GM19240 (cell line): Measurements from ENCODE around the gene VWC2L.

Experiments used
- DNase-seq: peaks from one replicate; pipeline ENCODE4 v3.0.0; 2011; ENCODE audit warnings: low spot score; ENCODE audit not compliant: insufficient read length

VWC2L gene

DNA sequence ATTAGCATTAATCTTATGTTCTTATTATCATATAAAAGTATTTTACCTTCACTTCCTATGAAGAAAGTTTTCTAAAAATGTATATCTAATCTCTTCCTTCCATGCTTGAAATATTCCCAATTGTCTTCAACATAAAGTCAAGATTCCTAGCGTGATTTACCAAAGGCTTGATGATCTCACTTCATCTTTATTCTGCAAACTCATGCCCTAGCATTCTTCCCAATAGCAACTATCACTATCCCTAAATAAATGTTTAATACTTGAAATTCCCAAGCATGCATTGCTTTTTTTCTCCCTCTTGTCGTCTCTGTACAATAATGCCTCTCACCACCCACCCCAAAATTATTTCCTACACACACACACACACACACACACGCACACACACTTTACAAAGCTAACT, 125.8 kb downstream of the VWC2L start:
- no peak for DNase-seq

DNA sequence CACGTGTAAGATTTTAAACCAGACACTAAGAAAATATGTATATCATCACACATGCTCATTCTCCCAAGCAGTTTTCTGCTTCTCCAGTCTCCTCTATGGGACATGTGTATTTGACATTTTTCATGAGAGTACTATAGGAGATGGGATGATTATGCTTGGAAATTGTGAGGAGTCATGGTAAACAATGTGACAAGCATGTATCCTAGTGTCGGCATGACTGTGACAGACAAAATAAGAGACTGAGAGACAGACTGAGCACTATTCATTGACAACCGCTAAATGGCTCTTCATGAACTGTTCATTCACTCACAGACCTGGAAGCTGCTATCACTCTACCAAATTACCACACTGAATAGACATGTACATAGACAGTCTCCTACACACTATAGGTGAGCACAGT, 127.1 kb downstream of the VWC2L start:
- no peak for DNase-seq

DNA sequence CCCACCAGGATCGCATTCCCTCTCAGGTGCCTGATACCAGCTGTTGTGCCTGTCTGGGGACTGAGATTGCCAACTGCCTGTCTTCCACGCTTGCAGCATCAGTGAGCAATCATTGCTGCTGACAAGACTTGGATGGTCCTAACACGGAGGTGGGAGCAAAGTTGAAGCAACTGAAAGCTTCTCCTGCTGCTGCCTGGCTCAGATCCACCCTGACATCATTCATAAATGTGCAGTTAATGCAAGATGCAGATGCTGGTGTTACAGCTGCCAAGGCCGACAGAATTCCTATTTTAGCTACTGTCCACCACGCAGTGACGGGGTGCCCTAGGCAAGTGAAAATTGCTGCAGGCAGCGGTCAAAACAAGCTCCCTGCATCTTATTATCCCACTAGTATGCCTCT, 131.4 kb downstream of the VWC2L start:
- DNase-seq, result no peak

DNA sequence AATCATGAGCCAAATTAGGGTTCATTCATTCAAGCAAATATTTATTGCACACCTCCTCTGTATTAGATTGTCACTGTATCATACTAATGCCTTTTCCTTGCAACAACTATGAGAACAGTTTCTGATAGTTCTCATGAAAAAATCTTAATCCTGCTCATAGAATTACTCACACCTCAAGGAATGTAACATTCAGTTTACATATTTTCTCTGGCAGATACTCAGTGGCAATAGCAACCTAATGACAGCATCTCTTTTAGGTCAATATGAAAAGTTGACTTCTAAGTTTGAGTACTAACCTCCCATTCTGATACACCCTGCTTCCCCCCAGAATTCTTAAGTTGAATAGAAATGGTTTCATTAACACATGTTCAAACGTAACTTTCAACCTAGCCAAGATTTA, 132.0 kb downstream of the VWC2L start:
- no peak for DNase-seq

DNA sequence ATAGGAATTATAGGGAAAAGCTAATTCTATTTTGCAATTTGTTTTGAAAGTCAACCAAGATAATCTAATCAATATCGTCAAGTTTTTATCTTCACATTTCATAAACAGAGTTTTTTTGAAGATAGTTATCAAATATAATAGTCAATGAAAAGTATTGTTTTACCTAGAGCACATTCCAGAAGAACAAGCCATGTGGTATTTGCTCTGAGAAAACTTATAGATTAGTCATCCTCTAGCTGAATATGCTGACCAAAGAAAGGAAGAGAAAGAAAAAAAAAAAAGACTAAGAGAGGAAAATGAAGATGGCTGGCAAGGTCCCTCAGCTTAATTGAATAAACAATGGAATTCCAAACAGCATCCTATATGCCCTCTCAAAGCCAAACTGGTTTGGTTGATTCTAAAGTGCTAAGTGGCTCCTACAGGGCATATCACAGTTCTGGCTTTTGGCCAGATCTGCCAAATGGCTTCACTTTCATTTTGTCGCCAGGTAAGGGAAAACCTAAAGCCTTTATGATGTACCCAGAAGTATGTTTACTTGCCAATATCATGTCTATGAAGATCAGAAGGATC, 132.6 kb downstream of the VWC2L start:
- no peak for DNase-seq

DNA sequence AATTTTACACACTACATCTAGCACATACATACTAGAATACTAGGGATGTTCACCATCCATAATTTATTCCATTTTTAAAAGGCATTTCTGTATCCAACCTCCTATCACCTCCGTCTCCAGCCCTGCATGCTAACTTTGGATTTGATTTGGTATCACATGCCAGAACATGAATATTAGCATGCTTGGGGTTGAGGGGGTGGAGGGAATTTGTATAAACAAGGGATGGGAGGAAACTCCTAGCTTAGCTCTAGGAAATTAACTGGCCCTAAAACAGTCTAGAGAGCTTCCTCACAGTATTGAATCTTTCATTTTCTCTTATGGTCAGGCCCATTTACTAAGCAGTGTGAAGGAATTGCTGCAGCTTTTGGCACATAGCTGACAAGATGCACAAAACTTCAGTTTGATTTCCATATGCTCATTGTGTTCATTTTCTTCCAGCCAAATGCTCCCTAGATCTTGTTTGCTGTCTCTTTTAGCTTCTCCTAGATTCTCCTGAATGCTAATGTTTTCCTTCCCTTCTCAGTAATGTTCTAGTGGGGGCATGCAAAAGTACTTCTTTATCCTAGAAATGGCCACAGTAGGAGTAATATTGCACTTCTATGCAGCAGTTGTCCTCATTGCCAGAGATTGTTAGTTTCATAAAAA, 135.2 kb downstream of the VWC2L start:
- DNase-seq, result no peak

DNA sequence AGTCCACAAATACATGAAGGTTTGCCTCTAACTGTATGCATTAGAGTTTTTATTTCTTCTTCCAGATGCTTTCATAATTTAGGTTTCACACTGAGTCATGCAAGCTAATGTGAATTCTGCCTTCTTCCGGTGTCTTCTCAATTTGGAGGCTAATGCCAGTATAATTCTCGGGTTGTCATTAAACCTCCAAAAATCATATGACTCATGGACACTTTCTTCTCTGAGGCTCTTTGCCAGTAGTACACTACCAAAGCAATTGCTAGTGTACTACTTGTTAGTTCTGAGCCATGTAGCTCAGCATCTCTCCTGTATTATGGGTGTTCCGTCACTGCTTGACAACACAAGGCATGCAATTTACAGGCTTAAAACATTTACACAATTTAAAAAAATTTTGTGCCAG, 137.1 kb downstream of the VWC2L start:
- DNase-seq, result no peak

DNA sequence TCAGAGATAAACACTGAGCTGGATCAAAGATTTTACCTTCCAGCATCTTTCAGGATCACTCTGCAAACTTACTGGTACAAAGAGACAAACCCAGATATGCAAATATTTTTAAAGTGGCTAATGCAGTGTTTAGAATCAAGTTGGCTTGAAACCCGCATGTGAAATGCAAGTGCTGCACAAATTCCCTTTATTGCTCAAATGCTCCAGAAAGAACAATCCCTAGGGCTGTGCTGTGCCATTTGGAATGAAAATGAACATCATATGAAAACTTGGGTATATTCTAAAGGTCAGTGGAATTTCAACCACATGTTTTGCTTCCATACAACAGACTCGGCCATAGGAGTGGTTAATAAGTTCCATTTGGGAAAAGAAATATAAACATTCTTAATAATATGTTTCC, 139.1 kb downstream of the VWC2L start:
- no peak for DNase-seq

DNA sequence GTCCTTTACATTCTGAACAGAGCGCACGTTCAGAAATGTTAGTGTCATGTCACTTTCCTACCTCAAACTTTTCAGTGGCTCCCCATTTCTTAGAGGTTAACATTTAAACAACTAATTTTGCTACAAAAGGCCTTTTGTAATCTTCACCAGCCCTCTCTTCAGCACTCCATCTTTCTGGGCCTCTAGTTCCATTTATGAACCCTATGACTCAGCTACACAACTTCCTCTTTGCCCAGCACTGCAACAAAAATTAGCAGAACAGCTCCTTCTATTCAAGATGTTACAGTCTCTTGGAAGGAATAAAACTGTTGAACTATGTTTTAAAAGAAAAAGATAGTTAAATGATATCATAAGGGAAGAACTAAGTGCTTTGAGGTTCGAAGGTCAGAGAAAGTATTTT, 139.9 kb downstream of the VWC2L start:
- no peak for DNase-seq

DNA sequence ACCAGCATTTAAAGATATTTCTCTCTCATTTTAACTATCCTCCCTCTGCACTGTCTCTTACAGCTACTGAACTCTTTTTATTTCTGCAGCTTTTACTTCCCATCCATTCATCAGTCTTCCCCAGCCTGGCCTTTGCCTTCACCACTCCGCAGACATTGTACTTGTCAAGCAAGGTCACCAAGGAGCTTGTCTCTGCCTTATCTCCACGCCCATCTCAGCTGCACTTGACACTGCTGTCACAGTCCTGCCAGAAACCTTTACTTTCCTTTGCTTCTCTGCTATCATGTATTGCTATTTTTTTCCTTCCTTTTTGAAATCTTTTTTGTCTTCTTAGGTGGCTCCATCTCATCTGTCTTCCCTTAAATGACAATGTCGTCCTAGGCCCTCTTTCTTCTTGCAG, 147.0 kb downstream of the VWC2L start:
- no peak for DNase-seq

DNA sequence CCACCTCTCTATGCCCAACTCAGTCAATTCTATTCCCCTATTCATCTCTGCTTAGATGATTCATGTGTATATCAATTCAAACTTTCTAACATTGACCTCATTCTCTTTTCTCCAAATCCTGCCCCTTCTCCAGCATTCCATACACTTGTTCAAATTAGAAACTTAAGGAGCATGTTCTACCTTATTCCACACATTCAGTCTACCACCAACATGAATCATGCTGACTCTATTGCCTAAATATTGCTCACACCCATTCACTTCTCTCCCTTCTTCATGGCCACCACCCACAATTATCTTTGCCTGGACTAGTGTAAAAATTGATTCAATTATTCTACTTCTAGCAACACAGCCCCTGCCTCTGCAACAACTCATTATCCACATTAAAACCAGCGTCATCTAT, 147.5 kb downstream of the VWC2L start:
- DNase-seq, result no peak

DNA sequence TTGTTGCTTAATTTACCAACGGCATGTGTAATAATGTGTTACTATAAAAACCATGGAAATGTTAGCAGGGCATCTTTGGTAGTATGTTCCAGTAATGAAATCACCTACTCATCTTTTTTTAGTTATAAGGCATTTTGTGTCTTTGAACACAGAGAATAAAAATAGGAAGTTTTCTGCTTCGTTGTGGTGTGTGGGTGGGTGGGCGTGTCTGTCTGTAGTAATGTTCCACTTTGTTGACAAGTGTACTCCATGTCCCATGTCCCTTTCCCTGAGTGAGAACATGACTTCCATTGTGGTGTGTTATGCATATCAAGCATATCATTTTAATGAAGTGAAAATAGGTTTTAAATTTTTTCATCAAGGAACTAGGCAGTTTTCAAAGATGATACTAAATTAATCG, 149.3 kb downstream of the VWC2L start:
- DNase-seq, result no peak

DNA sequence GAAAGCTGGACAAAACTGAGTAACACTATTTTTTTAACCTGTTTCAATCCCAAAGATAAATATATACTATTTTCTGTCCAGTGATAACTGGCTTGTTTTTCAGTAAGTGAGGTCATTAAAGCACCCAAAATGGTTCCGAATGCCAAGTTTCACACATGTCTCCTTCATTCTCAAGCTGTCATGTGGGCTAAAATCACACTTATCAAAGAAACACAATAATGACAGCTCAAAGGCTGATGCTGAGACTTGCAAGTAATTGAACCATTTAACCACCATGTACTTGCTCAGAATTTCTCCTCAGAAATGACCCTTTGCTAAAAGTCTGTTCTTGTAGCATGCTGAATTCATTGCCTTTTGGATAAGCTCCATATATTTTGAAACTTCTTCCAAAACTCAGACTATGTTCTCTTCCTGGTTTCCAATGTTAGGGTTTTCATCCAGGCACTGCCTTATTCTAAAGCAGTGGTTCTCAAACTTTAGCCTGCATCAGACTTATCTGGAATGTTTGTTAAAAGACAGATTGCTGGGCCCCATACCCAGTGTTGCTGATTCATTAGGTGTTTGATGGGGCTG, 149.8 kb downstream of the VWC2L start:
- DNase-seq, result no peak

DNA sequence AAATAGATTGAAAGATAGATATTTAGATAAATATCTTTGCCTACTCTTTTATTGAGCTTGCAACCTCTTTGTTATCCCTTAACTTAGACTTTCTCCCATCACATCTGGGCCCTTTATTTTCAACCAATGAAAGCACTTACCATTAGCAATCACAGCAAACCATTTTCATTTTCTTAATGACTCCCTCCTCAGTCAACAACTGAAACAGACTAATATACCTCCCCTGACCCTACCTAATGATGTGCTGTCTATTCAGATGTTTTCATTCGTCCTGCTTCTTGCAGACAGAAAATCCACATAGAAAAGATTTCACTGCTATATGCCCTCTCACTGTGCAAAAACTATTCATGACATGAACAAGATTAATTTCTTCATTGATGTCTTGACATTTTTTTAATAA, 154.4 kb downstream of the VWC2L start:
- no peak for DNase-seq

DNA sequence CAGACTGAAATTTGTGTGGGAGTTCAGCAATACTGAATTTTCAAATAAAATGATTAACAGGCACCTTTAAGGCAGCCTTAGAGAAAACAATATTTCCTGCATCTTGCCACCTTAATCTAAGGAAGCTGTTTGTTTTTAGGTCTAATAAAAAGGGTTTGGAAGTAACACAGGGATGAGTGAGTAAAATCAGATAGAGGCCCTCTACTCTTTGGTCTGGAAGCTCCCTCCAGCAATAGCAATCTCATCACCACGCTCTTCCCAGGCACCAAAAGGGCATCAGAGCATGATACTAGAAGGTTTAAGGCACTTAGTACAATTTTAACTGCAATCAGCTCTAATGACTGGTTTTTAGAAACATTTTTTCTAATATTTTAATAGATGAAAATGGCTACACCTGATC, 155.6 kb downstream of the VWC2L start:
- no peak for DNase-seq

DNA sequence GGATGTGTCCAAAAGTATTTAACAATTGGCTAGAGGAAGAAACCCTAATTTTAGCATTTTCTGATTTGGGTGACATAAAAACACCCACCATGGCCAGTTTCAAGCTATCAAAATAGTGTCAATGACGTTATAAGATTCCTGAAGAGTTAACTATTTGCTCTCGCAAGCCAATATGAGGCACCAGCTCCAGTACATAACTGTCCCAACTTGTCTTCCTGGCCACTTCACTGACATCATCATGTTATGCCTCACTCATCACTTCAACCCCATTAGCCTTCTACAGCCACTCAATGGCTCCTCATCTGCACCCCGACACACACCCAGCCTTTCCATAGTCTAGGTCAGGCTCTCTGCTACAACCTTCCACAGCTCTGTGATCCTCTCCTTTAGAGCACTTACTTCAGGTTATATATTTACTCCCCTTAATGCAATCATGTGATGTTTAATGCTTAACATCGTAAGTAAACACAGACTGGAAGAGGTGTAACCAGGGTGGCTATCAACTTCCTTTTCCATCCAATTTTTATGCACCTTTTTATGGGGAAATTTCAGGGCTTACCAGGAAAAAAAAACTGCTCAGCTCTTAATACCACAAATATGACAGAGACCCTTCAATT, 158.7 kb downstream of the VWC2L start:
- no peak for DNase-seq

DNA sequence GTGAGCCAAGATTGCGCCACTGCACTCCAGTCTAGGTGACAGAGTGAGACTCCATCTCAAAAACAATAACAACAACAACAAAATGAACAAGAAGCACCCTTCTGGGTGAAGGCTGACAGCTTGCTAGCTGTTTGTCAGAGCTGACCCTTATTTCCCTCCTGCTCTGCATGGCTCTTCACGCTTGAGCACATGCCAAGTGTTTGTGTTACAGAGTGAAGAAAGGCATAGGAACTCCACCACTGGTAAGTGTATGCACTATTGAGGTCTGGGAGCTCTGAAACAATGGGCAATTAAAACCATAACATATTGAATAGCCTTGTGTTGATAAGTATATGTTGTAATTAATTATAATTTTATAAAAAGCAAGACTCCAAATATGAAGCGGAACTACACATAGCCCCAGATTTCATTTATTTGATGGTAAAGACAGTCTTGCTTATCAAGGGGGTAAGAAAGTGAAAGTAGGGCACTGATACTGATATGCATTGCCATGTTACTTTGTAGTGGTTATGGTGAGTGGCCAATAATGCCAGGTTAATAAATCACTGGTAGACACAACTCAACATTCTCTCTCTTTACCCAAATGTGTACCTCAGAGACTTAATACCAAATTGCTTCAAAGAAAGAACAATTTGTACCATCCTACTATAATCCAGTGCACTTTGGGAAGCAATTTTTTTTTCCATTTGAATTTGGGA, 163.4 kb downstream of the VWC2L start:
- no peak for DNase-seq

DNA sequence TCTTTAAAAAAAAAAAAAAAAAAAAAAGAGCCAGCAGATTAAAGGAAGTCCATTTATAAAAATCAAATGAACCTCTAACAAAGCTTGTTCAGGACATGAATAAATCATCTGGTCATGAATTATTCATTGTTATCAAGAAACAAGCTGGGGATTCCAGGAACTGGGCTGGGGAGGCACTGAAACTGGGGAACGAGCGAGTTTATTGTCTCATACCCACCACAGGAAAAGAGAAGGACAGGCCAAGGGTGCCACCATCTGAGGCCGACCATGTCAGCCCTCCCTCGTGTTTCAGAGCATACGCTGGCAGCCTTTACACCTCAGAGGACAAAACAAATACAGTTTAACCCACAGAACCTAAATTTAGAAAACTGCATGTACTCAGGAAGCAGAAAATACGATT, 164.2 kb downstream of the VWC2L start:
- no peak for DNase-seq

DNA sequence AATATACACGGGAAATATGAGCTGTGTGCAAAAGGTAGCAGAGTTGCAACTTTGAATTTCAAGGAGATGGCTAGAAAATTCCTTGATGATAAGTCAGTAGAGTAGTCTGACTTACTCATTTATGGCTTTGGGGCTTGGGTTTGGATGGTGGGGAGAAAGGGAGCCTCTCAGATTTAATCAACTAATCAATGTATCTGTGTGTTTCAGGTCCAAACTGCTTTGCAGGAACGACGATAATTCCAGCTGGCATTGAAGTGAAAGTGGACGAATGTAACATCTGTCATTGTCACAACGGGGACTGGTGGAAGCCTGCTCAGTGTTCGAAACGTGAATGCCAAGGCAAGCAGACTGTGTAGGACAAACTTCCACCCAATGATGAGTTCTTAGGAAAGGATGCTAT, 164.6 kb downstream of the VWC2L start:
- DNase-seq, result no peak

DNA sequence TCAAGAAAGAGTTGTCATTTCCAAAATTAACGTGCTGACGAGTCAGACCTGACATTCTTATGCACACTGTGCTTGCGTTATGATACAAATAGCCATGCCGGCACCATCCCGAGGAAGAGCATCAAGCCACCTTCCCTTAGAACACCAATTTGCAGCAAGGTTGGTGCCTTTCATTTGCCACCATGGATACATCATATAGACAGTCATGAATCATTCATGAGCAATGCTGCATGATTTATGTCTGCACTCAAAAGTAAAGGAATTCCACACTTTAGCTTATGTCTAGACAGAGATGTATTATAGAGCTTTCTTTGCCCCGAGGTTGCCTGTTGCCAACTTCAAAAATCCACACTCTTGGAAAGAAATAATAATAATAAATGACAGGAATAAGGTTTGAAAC, 166.9 kb downstream of the VWC2L start:
- DNase-seq, result no peak

DNA sequence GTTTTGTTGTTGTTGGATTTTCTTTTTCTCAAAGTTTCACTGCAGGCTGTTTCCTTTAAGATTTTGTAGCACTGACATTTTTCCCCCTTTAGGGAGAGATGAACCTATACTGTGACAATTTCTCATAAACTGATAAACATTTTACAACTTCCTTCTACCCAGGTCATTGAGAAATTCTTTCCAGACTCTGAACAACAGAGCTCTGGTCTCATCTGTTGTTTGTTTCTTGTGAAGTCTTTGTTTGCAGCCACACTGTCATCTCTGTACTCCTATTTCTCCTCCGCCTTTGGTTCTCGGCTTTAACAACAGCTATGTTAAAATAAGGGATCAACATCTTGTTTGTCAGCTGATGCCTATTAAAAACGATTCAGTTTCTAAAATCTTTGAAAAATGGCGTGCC, 167.6 kb downstream of the VWC2L start:
- DNase-seq, result no peak

DNA sequence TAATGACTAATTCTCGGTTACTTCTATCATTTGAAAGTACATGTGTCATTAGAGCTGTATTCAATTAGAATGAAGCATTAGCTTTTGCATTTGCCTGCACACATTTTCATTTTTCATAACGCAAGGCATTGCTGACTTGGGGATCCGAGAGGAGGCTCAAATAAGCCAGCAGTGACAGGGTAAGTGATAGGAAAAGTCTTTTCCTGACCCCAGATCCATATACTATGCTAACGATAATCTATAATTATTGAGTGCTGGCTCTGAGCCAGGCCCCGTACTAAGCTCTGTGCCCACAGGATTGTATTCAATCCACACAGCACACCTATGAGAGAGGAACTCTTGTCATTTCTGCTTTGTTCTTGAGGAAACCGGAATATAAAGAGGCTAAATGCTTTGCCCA, 168.2 kb downstream of the VWC2L start:
- no peak for DNase-seq
